CD14-positive monocyte (primary cell): ENCODE data around the gene SH3BP5. TPM values are rescaled to one million over a fixed set of nuclear protein-coding genes. Genes with fewer than 3 reads are reported as not detected.

Source experiments
- DNase-seq, 3 donors: peaks; one replicate each; pipeline ENCODE4 v3.0.0-alpha.2; 2011 to 2022
- H2AFZ ChIP-seq: 2 replicates; pipeline ENCODE4 v1.6.0; 2012; ENCODE audit warnings: mild to moderate bottlenecking, low read depth, low read length, inconsistent platforms; ENCODE audit not compliant: insufficient read depth, poor library complexity, severe bottlenecking
- H3K27ac ChIP-seq, 2 donors: 1 replicate in 1 of 2; 2 replicates in 1 of 2; pipeline ENCODE4 v1.5.1; 2012 to 2013; ENCODE audit warnings: low read length in 2 of 2, control low read depth in 1 of 2, inconsistent platforms in 1 of 2, low read depth in 1 of 2, mild to moderate bottlenecking in 1 of 2
- H3K27me3 ChIP-seq, 2 donors: one replicate each; pipeline versions ENCODE4 v1.6.0 to v1.6.1; 2011 to 2013; ENCODE audit warnings: low read length in 2 of 2; ENCODE audit not compliant: control insufficient read depth in 2 of 2, insufficient read depth in 2 of 2
- H3K36me3 ChIP-seq, 2 donors: replicated peaks in 1 of 2; 1 replicate in 1 of 2; 2 replicates in 1 of 2; pipeline versions ENCODE4 v1.5.1 to v1.6.1; 2012 to 2013; ENCODE audit warnings: low read length in 2 of 2, control low read depth in 1 of 2, inconsistent platforms in 1 of 2, mild to moderate bottlenecking in 1 of 2; ENCODE audit not compliant: insufficient read depth in 2 of 2, control insufficient read depth in 1 of 2
- H3K4me1 ChIP-seq, 2 donors: 1 replicate in 1 of 2; 2 replicates in 1 of 2; pipeline versions ENCODE4 v1.5.1 to v1.6.1; 2012 to 2013; ENCODE audit warnings: low read length in 2 of 2, control low read depth in 1 of 2, inconsistent platforms in 1 of 2, mild to moderate bottlenecking in 1 of 2, moderate library complexity in 1 of 2; ENCODE audit not compliant: insufficient read depth in 2 of 2, control insufficient read depth in 1 of 2
- H3K4me2 ChIP-seq: replicated peaks from 2 replicates; pipeline ENCODE3; 2012; ENCODE audit warnings: low read length, moderate library complexity, mild to moderate bottlenecking; ENCODE audit not compliant: poor library complexity, severe bottlenecking; ENCODE audit errors: extremely low read depth
- H3K4me3 ChIP-seq, 3 experiments: fragments of 200-600 bp in 1 of 3; sonication (generic) in 1 of 3; replicated peaks in 1 of 3; 1 replicate in 2 of 3; 2 replicates in 1 of 3; pipeline ENCODE4 v1.5.1; 2011 to 2013; ENCODE audit warnings: low read length in 3 of 3, mild to moderate bottlenecking in 3 of 3, control low read depth in 2 of 3, low read depth in 2 of 3, inconsistent platforms in 1 of 3, moderate library complexity in 1 of 3
- H3K79me2 ChIP-seq: 2 replicates; pipeline ENCODE4 v1.6.0; 2012; ENCODE audit warnings: mild to moderate bottlenecking, control low read depth, inconsistent platforms, low read length, moderate library complexity; ENCODE audit not compliant: insufficient read depth
- H3K9ac ChIP-seq: 2 replicates; pipeline ENCODE4 v1.6.0; 2017; ENCODE audit warnings: low read length, mild to moderate bottlenecking; ENCODE audit not compliant: insufficient read depth, poor library complexity, severe bottlenecking
- H3K9me3 ChIP-seq, 2 donors: replicated peaks in 1 of 2; 1 replicate in 1 of 2; 2 replicates in 1 of 2; pipeline versions ENCODE4 v1.5.1 to v1.6.1; 2012 to 2013; ENCODE audit warnings: low read length in 2 of 2, control low read depth in 1 of 2; ENCODE audit not compliant: control insufficient read depth in 1 of 2, insufficient read depth in 1 of 2
- H4K20me1 ChIP-seq: 2 replicates; pipeline ENCODE4 v1.6.0; 2012; ENCODE audit warnings: mild to moderate bottlenecking, low read length, control low read depth, moderate library complexity; ENCODE audit not compliant: insufficient read depth
- H3K27ac Mint-ChIP-seq, 7 donors: one replicate each; pipeline ENCODE4 v1.8.0; 2020; ENCODE audit warnings: mild to moderate bottlenecking in 7 of 7, mixed read lengths in 7 of 7, moderate library complexity in 6 of 7, inconsistent platforms in 2 of 7
- H3K27me3 Mint-ChIP-seq, 3 donors: one replicate each; pipeline ENCODE4 v1.8.0; 2021 to 2022; ENCODE audit warnings: low read depth in 3 of 3, mild to moderate bottlenecking in 3 of 3, mixed read lengths in 3 of 3, moderate library complexity in 3 of 3, inconsistent platforms in 1 of 3
- H3K36me3 Mint-ChIP-seq, 2 donors: one replicate each; pipeline ENCODE4 v1.8.0; 2020; ENCODE audit warnings: mixed read lengths in 2 of 2, inconsistent platforms in 1 of 2, mild to moderate bottlenecking in 1 of 2
- H3K4me1 Mint-ChIP-seq: one replicate; pipeline ENCODE4 v1.8.0; 2020; ENCODE audit warnings: mild to moderate bottlenecking, mixed read lengths
- H3K4me3 Mint-ChIP-seq, 2 donors: one replicate each; pipeline ENCODE4 v1.8.0; 2020; ENCODE audit warnings: mild to moderate bottlenecking in 2 of 2, mixed read lengths in 2 of 2, moderate library complexity in 1 of 2
- H3K9me3 Mint-ChIP-seq, 7 donors: one replicate each; pipeline ENCODE4 v1.8.0; 2020 to 2022; ENCODE audit warnings: mixed read lengths in 7 of 7, mild to moderate bottlenecking in 6 of 7, moderate library complexity in 6 of 7, inconsistent platforms in 2 of 7
- WGBS: methylation state at CpG from one replicate; pipeline ENCODE4 v1.1.5; 2013; ENCODE audit warnings: missing lambda C conversion rate; ENCODE audit not compliant: insufficient coverage; 5-methylcytosine and 5-hydroxymethylcytosine counted together
- intact Hi-C, 2 donors: fragments of 100-400 bp; cut with micrococcal nuclease; formaldehyde crosslinking; loops; one replicate each; pipeline versions ENCODE4 v1.15.0 to v1.15.1; 2023
- polyA plus RNA-seq, 3 donors: library from polyadenylated mRNA; depleted of rRNA in 1 of 3; unstranded in 2 of 3; stranded (reverse) in 1 of 3; fragments of 300-500 nt in 2 of 3; fragments of >200 nt in 1 of 3; fragmentation: Illumina TruSeq in 2 of 3; gene quantifications; 1 replicate in 2 of 3; 2 replicates in 1 of 3; pipeline ENCODE4 v1.2.3, GENCODE V29; 2012 to 2021
- TF ChIP-seq, protein P1 (sequence below): fragments of 200-600 bp; IDR thresholded peaks from one replicate; pipeline ENCODE4 v1.8.0; 2022; ENCODE audit warnings: antibody characterized with exemption, mild to moderate bottlenecking

SH3BP5 gene
- polyA plus RNA-seq, 3 donors = 10.7 to 29.6 (median 22.8) TPM

DNA sequence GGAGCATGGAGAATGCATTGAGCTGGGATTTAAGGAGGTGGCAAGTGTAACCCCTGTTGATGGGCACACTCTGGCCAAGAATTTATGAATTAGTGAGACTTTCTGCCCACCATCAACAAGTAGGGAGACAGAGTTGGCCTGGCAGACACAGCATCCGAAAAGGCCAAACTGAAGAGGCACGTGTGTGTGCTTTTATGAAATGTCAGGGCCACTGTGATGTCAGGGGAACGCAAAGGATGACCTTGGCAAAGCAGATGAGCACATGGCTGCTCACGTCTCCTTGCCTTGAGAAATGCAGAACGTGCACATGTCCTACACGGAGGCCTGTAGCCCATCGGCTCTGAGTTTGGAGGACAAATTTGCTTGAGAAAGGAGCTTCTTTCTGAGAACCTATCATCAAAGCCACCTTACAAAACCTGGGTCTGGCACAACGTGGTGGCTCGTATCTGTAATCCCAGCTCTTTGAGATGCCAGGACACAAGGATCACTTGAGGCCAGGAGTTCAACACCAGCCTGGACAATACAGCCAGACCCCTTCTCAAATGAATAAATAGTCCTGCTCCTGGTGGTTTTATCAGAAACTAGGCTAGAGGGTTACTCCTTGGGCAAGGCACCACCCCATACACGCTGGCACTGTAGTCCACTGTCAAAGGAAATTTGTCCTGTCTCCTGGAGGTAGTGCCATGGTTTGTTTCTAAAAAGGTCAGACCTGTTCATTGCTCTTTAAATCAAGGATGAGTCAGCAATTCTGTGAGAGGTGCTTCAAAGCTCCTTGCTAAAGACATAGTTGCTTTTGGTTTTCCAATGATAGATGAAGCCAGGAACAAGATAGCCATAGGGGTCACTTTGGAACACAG, 941 bp upstream of the SH3BP5 start:
- Mint-ChIP-seq H3K4me3 (peak overlapping the region; percentile 90 to 95), H3K9me3 (peaks cover 0 to 3% (median 0%) of the 10 kb centered on the region in 7 donors), H3K36me3 (peaks cover 21 to 34% of the 10 kb centered on the region in 2 donors), H3K27me3 (peaks cover 18 to 24% (median 21%) of the 10 kb centered on the region in 3 donors), H3K27ac (no peak overlapping the region), H3K4me1 (peaks cover 35% of the 10 kb centered on the region)
- peak overlapping the region; percentile 97 for H3K4me2 ChIP-seq
- intact Hi-C loops = loop anchor here (2.0 to 5.0 kb wide), 5 partner anchors 36 to 224 kb away; no protein-coding TSS in a partner anchor
- H3K4me1 ChIP-seq = peaks cover 18 to 34% of the 10 kb centered on the region in 2 donors
- H4K20me1 ChIP-seq = peaks cover 34% of the 10 kb centered on the region
- peaks cover 11 to 16% of the 10 kb centered on the region in 2 donors for H3K36me3 ChIP-seq
- peaks cover 2 to 3% of the 10 kb centered on the region in 2 donors for H3K27me3 ChIP-seq
- H3K27ac ChIP-seq = no peak overlapping the region
- peak overlapping the region; percentile 92 for H2AFZ ChIP-seq
- DNase-seq = no peak
- H3K9me3 ChIP-seq = no peaks in the 10 kb centered on the region
- TF ChIP-seq, protein P1, sequence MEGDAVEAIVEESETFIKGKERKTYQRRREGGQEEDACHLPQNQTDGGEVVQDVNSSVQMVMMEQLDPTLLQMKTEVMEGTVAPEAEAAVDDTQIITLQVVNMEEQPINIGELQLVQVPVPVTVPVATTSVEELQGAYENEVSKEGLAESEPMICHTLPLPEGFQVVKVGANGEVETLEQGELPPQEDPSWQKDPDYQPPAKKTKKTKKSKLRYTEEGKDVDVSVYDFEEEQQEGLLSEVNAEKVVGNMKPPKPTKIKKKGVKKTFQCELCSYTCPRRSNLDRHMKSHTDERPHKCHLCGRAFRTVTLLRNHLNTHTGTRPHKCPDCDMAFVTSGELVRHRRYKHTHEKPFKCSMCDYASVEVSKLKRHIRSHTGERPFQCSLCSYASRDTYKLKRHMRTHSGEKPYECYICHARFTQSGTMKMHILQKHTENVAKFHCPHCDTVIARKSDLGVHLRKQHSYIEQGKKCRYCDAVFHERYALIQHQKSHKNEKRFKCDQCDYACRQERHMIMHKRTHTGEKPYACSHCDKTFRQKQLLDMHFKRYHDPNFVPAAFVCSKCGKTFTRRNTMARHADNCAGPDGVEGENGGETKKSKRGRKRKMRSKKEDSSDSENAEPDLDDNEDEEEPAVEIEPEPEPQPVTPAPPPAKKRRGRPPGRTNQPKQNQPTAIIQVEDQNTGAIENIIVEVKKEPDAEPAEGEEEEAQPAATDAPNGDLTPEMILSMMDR = no peak
- WGBS = 97% methylated on average over 9 of the region's 10 CpGs
- peaks cover 18% of the 10 kb centered on the region for H3K79me2 ChIP-seq
- no peak overlapping the region for H3K9ac ChIP-seq
- H3K4me3 ChIP-seq = peak overlapping the region in 1 of 3 experiments; percentile 84

DNA sequence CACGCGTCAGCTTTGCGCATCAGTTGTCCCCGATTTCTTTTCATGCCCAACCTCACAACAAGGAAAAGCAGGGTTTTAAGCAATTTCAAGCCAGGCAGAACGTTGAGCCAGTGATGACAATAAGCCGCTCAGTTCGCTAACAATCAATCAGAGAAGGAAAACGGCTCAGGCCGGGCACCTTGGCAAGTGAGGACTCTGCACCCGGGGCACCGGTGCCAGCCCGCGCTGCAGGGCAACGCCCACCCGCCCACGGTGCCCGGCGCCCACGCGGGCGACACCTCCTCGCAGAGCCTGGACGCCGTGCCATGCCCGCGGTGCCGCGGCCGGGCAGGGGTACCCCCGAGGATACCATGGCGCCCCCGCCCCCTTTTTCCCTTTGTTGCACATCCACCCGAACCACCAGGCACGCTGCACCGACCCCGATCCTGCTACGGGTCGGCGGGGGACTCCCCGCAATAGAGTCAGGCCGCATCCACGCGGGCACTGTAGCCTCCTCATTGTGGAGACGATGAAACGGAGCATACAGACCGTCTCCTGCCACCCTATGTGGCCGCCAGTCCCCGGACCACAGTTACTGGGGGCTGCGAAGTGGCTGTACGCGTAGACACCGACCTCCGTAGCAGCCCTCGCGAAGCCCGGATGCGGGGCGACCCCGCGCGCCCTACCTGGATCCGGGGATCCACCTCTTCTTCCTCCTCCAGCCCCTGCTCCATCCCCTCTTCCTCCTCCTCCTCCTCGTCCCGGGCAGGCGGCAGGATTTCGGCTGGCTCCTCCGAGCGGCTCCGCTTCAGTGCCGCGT, 581 bp downstream of the SH3BP5 start:
- intact Hi-C loops = loop anchor here (2.0 to 5.0 kb wide), 6 partner anchors 15 to 225 kb away; no protein-coding TSS in a partner anchor
- peaks cover 18 to 34% of the 10 kb centered on the region in 2 donors for H3K4me1 ChIP-seq

More for the DNA sequence above, 581 bp downstream of the SH3BP5 start:
- Mint-ChIP-seq H3K4me1 (peaks cover 39% of the 10 kb centered on the region), H3K4me3 (peak overlapping the region; percentile 97), H3K36me3 (peaks cover 37 to 48% of the 10 kb centered on the region in 2 donors), H3K9me3 (peaks cover 0 to 3% (median 0%) of the 10 kb centered on the region in 7 donors), H3K27ac (peak overlapping the region in 6 of 7 donors; percentile 72 to 90 (median 88)), H3K27me3 (peaks cover 19 to 25% (median 21%) of the 10 kb centered on the region in 3 donors)
- H3K27ac ChIP-seq = peak overlapping the region; percentile 40 to 86
- peaks cover 2 to 3% of the 10 kb centered on the region in 2 donors for H3K27me3 ChIP-seq
- peak overlapping the region; percentile 97 for H3K4me2 ChIP-seq
- under 1% methylated on average over 68 of the region's 71 CpGs for WGBS
- peaks cover 39% of the 10 kb centered on the region for H4K20me1 ChIP-seq
- peaks cover 16 to 31% of the 10 kb centered on the region in 2 donors for H3K36me3 ChIP-seq
- TF ChIP-seq, protein P1 = no peak
- H3K9ac ChIP-seq = peak overlapping the region; percentile 88
- H3K9me3 ChIP-seq = no peaks in the 10 kb centered on the region
- H3K79me2 ChIP-seq = peaks cover 18% of the 10 kb centered on the region
- peak in 1 of 3 donors; percentile 20 for DNase-seq
- peak overlapping the region; percentile 78 to 84 (median 82) for H3K4me3 ChIP-seq
- peak overlapping the region; percentile 92 for H2AFZ ChIP-seq
